Measurements from ENCODE around the gene CACNA2D2.

GRCh38 chr3:50322386-50323091, 180.9 kb downstream of the CACNA2D2 start, which contains the start of gene HYAL2:
- TF ChIP-seq CTCF (IDR thresholded peaks at IDR 0.05; ENCODE audit: insufficient read depth, low read length, poor library complexity, severe bottlenecking) (no peak), EZH2phosphoT487 (conservative IDR thresholded peaks at IDR 0.05; ENCODE audit: low read length) (no peak)

Measured in SU-DHL-6 (cell line).